ENCODE results near the gene TRPV3.

- TF ChIP-seq POLR2AphosphoS5 (IDR thresholded peaks at IDR 0.05; ENCODE audit: insufficient read depth, low read depth, low read length) (no peak), EZH2 (IDR thresholded peaks at IDR 0.05; ENCODE audit: borderline replicate concordance, low read depth, low read length, severe bottlenecking) (no peak), CTCF (IDR thresholded peaks at IDR 0.05; ENCODE audit: extremely low read depth in 1 of 2, insufficient read depth in 1 of 2, low read depth in 1 of 2, low read length in 2 of 2) (no peak), GATA2 (IDR thresholded peaks at IDR 0.05; ENCODE audit: insufficient read depth, insufficient read length, low read depth, low read length) (no peak), MYC (IDR thresholded peaks at IDR 0.05; ENCODE audit: low read depth, low read length) (no peak)
Measured at GRCh38 chr17:3532106-3532858, 25.3 kb downstream of the TRPV3 start.

All from endothelial cell of umbilical vein (primary cell).